ENCODE data around the gene MNX1. TPM values are rescaled to one million over a fixed set of nuclear protein-coding genes. Genes with fewer than 3 reads are reported as not detected.

Gene MNX1
- total RNA-seq, 1 experiment from 2014 or later = 0.28 TPM

GRCh38 chr7:157024716-157025115 lies 14.3 kb upstream of the MNX1 start:
- intact Hi-C loops (cut with micrococcal nuclease; ENCODE audit: unreplicated experiment) = no loop called here
- BruUV-seq (replicated peaks) = no TSS peak
- DNase-seq = no peak
- Histone ChIP-seq H3K36me3 (ENCODE audit: low read depth) (no peaks in the 10 kb centered on the region), H3K79me2 (ENCODE audit: low read depth) (no peaks in the 10 kb centered on the region), H3K9me3 (ENCODE audit: insufficient read depth, low read depth) (no peaks in the 10 kb centered on the region), H3K9me2 (ENCODE audit: insufficient read depth) (no peaks in the 10 kb centered on the region), H3K27ac (no peak overlapping the region), H3F3A (ENCODE audit: insufficient read depth, low read depth) (peaks cover 18% of the 10 kb centered on the region; the same call in 1 of the 2 replicates), H4K20me1 (ENCODE audit: insufficient read depth) (no peaks in the 10 kb centered on the region), H3K27me3 (ENCODE audit: insufficient read depth, low read depth) (peaks cover 31% of the 10 kb centered on the region), H2AFZ (no peak overlapping the region), H3K4me2 (no peak overlapping the region), H3K4me3 (no peak overlapping the region), H3K4me1 (replicated peaks; ENCODE audit: insufficient read depth) (peaks cover 18% of the 10 kb centered on the region)
- CTCF ChIA-PET = no interaction called here
- POLR2A ChIA-PET (ENCODE audit: unreplicated experiment) = no interaction called here
- TF ChIP-seq CTCF (conservative IDR thresholded peaks at IDR 0.05) (no peak), EZH2 (IDR thresholded peaks at IDR 0.05; ENCODE audit: low read depth) (no peak)

DNA sequence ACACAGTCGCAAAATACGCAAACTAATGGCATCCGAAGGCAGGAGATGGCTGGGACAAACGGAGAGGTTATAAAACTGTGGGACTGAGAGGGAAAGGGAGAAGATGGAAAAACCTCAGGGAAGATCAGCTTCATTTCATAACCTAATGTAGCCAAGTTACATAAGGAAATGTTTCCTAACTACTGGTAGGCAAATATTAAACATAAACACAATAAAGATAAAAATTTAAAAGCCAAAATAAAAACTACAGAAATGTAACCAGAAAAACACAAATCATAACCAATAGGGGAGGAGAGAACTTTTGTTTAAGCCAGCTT lies 13.1 kb upstream of the MNX1 start:
- no peak overlapping the region for H3K4me2 ChIP-seq
- no peak overlapping the region for H2AFZ ChIP-seq
- peaks cover 15% of the 10 kb centered on the region; the same call in 1 of the 2 replicates for H3F3A ChIP-seq (ENCODE audit: insufficient read depth, low read depth)
- ChIA-PET CTCF (no interaction called here), POLR2A (ENCODE audit: unreplicated experiment) (no interaction called here)
- no TSS peak for BruUV-seq (replicated peaks)
- H3K36me3 ChIP-seq (ENCODE audit: low read depth) = no peaks in the 10 kb centered on the region
- H3K27me3 ChIP-seq (ENCODE audit: insufficient read depth, low read depth) = peaks cover 42% of the 10 kb centered on the region
- TF ChIP-seq EZH2 (IDR thresholded peaks at IDR 0.05; ENCODE audit: low read depth) (no peak), CTCF (conservative IDR thresholded peaks at IDR 0.05) (no peak)
- peaks cover 14% of the 10 kb centered on the region for H3K4me1 ChIP-seq (replicated peaks; ENCODE audit: insufficient read depth)
- H4K20me1 ChIP-seq (ENCODE audit: insufficient read depth) = no peaks in the 10 kb centered on the region
- no peaks in the 10 kb centered on the region for H3K79me2 ChIP-seq (ENCODE audit: low read depth)
- intact Hi-C loops (cut with micrococcal nuclease; ENCODE audit: unreplicated experiment) = no loop called here
- H3K9me3 ChIP-seq (ENCODE audit: insufficient read depth, low read depth) = no peaks in the 10 kb centered on the region
- H3K9me2 ChIP-seq (ENCODE audit: insufficient read depth) = no peaks in the 10 kb centered on the region
- no peak overlapping the region for H3K27ac ChIP-seq
- DNase-seq = no peak
- H3K4me3 ChIP-seq = no peak overlapping the region

DNA sequence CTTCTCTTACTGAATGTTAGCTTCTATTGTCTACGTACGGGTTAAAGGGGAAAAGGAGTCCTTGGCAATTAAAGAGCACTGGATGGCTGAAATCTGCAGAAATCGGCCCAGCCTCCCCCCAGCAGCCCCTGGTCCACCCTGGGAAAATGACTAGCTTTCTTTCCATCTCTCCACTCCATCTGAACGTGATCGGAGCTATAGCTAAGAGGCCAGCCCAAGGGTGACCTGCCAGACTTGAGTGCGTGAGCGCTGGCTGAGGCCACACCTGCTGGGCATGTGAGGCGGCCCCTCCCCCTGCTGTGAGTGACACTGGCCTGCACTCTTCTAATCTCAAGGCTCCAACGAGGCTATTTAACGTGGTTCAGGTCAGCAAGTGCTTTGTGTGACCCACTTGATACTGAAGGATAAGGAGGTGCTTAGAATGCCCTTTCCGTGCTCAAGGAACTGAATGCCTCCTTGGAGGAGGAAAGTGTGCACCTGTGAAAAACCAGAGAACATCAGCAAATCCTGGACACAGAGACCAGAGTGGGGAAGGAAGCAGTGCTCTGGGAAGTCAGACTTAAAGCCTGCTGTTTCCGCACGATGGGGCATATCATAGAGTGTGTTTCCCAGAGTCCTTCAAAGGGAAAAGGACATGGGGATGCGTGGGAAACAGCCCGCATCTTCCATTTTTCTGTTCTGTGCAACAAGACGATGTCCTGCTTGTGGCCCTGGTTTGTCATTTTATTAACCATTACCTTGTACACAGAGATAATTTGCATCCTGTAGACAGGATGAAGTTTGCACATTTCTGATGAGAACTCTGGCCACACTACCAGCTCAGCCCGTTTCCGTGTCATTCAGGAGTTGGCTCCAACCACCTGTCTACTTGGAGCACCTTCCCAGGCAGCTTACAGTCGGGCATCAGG lies 12.5 kb upstream of the MNX1 start:
- peaks cover 45% of the 10 kb centered on the region for H3K27me3 ChIP-seq (ENCODE audit: insufficient read depth, low read depth)

More for the DNA sequence above, 12.5 kb upstream of the MNX1 start:
- H3K79me2 ChIP-seq (ENCODE audit: low read depth) = no peaks in the 10 kb centered on the region
- H3K4me1 ChIP-seq (replicated peaks; ENCODE audit: insufficient read depth) = peaks cover 8% of the 10 kb centered on the region
- no peak overlapping the region for H3K4me3 ChIP-seq
- no peaks in the 10 kb centered on the region for H3K9me2 ChIP-seq (ENCODE audit: insufficient read depth)
- CTCF ChIA-PET = no interaction called here
- BruUV-seq (replicated peaks) = no TSS peak
- H3K36me3 ChIP-seq (ENCODE audit: low read depth) = no peaks in the 10 kb centered on the region
- intact Hi-C loops (cut with micrococcal nuclease; ENCODE audit: unreplicated experiment) = no loop called here
- no peak overlapping the region for H2AFZ ChIP-seq
- H4K20me1 ChIP-seq (ENCODE audit: insufficient read depth) = no peaks in the 10 kb centered on the region
- H3K27ac ChIP-seq = no peak overlapping the region
- TF ChIP-seq CTCF (conservative IDR thresholded peaks at IDR 0.05) = no peak
- TF ChIP-seq EZH2 (IDR thresholded peaks at IDR 0.05; ENCODE audit: low read depth) = no peak
- POLR2A ChIA-PET (ENCODE audit: unreplicated experiment) = interaction anchor here (0.6 kb wide), 1 partner anchor 22 kb away, joined by 3 read pairs; no protein-coding TSS in a partner anchor
- no peaks in the 10 kb centered on the region for H3K9me3 ChIP-seq (ENCODE audit: insufficient read depth, low read depth)
- peaks cover 9% of the 10 kb centered on the region; the same call in 1 of the 2 replicates for H3F3A ChIP-seq (ENCODE audit: insufficient read depth, low read depth)
- no peak for DNase-seq
- no peak overlapping the region for H3K4me2 ChIP-seq
